Prostate gland (tissue), 2 donors: ENCODE measurements around the gene PCF11. TPM values are rescaled to one million over a fixed set of nuclear protein-coding genes. Genes with fewer than 3 reads are reported as not detected.
A peak's percentile ranks its signal among the peaks of the same experiment; 100 is the strongest.

Experiments used
- DNase-seq: peaks from one replicate; pipeline ENCODE4 v3.0.0-alpha.2; 2019; ENCODE audit warnings: low spot score
- H3K27ac ChIP-seq, 2 donors: fragments of 200-600 bp; sonication (generic); 2 replicates each; pipeline ENCODE4 v1.5.1; 2017 to 2019
- H3K27me3 ChIP-seq: fragments of 200-600 bp; sonication (generic); replicated peaks from 2 replicates; pipeline ENCODE4 v1.5.1; 2019; ENCODE audit not compliant: insufficient read depth
- H3K36me3 ChIP-seq, 2 donors: fragments of 200-600 bp; sonication (generic); 1 replicate in 1 of 2; 2 replicates in 1 of 2; pipeline versions ENCODE4 v1.5.1 to v1.8.1; 2017 to 2019
- H3K4me1 ChIP-seq: fragments of 200-600 bp; sonication (generic); replicated peaks from 2 replicates; pipeline ENCODE4 v1.5.1; 2019
- H3K4me3 ChIP-seq, 2 donors: fragments of 200-600 bp; sonication (generic); 2 replicates each; pipeline ENCODE4 v1.5.1; 2017 to 2019
- H3K9me3 ChIP-seq: fragments of 200-600 bp; sonication (generic); 2 replicates; pipeline ENCODE4 v1.5.1; 2017
- POLR2A ChIP-seq: fragments of 450-650 bp; IDR thresholded peaks from one replicate; pipeline ENCODE4 v1.6.1; 2016; ENCODE audit warnings: antibody characterized with exemption, mild to moderate bottlenecking
- POLR2AphosphoS5 ChIP-seq: sonication (generic); formaldehyde crosslinking; IDR thresholded peaks from one replicate; pipeline ENCODE4 v1.6.1; 2017; ENCODE audit warnings: antibody characterized with exemption
- WGBS: methylation state at CpG from one replicate; pipeline ENCODE4 v1.1.5; 2018; 5-methylcytosine and 5-hydroxymethylcytosine counted together
- intact Hi-C: fragments of 100-400 bp; cut with DNase I; formaldehyde crosslinking; loops from one replicate; pipeline ENCODE4 v1.14.2; 2022
- total RNA-seq, 2 donors: library from RNA; depleted of rRNA; stranded (reverse); fragments of >200 nt; gene quantifications; one replicate each; pipeline ENCODE4 v1.1.0, GENCODE V29; 2016
- TF ChIP-seq, protein P1 (sequence below), 4 experiments: fragments of 200-600 bp in 2 of 4; fragments of 450-650 bp in 2 of 4; sonication (generic) in 2 of 4; IDR thresholded peaks; 1 replicate in 3 of 4; 2 replicates in 1 of 4; pipeline ENCODE4 v1.5.1; 2016 to 2019; ENCODE audit warnings: antibody characterized with exemption in 4 of 4, mild to moderate bottlenecking in 2 of 4, moderate library complexity in 2 of 4

PCF11 gene
- 10 to 100 TPM; 64.1 to 75.2 TPM for total RNA-seq

- Histone ChIP-seq H3K27ac (peak within 1 kb of the TSS; percentile 100), H3K36me3 (no peaks in the 10 kb centered on the region), H3K4me1 (no peaks in the 10 kb centered on the region), H3K4me3 (peak within 1 kb of the TSS; percentile 83 to 98), H3K9me3 (no peaks in the 10 kb centered on the region), H3K27me3 (no peaks in the 10 kb centered on the region)
- TF ChIP-seq, protein P1, sequence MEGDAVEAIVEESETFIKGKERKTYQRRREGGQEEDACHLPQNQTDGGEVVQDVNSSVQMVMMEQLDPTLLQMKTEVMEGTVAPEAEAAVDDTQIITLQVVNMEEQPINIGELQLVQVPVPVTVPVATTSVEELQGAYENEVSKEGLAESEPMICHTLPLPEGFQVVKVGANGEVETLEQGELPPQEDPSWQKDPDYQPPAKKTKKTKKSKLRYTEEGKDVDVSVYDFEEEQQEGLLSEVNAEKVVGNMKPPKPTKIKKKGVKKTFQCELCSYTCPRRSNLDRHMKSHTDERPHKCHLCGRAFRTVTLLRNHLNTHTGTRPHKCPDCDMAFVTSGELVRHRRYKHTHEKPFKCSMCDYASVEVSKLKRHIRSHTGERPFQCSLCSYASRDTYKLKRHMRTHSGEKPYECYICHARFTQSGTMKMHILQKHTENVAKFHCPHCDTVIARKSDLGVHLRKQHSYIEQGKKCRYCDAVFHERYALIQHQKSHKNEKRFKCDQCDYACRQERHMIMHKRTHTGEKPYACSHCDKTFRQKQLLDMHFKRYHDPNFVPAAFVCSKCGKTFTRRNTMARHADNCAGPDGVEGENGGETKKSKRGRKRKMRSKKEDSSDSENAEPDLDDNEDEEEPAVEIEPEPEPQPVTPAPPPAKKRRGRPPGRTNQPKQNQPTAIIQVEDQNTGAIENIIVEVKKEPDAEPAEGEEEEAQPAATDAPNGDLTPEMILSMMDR (IDR thresholded peaks at IDR 0.05), result peak in 1 of 4 experiments; percentile 9
- TF ChIP-seq POLR2AphosphoS5, result peak; percentile 99
- TF ChIP-seq POLR2A, result peak; percentile 100
- DNase-seq, result no peak
- intact Hi-C loops, result loop anchor here (2.0 to 5.0 kb wide), 3 partner anchors 35 to 86 kb away; partner anchors contain the start of genes ANKRD42 and RAB30
- under 1% methylated on average over 49 of the region's 55 CpGs for WGBS
Measured at GRCh38 chr11:83156996-83157593, at the start of gene PCF11. TSS of gene PCF11 (plus strand) at chr11:83157131. CDS start at chr11:83157440, 309 bp downstream.

GRCh38 chr11:83112886-83113285 lies 44.0 kb upstream of the PCF11 start:
- H3K4me1 ChIP-seq, result no peaks in the 10 kb centered on the region
- WGBS, result 56% methylated on average over 2 of the region's 2 CpGs
- H3K27me3 ChIP-seq, result no peaks in the 10 kb centered on the region
- no peaks in the 10 kb centered on the region for H3K36me3 ChIP-seq
- H3K27ac ChIP-seq, result no peak overlapping the region
- no peak overlapping the region for H3K4me3 ChIP-seq
- H3K9me3 ChIP-seq, result no peaks in the 10 kb centered on the region
- TF ChIP-seq POLR2A, result no peak
- no peak for TF ChIP-seq POLR2AphosphoS5
- TF ChIP-seq, protein P1 (IDR thresholded peaks at IDR 0.05), result no peak
- DNase-seq, result no peak
- intact Hi-C loops, result no loop called here

- DNase-seq, result no peak
- TF ChIP-seq POLR2AphosphoS5 (no peak), POLR2A (no peak)
- TF ChIP-seq, protein P1 (IDR thresholded peaks at IDR 0.05), result no peak
- intact Hi-C loops, result no loop called here
- Histone ChIP-seq H3K4me3 (no peak overlapping the region), H3K27ac (no peak overlapping the region), H3K9me3 (no peaks in the 10 kb centered on the region), H3K4me1 (no peaks in the 10 kb centered on the region), H3K36me3 (no peaks in the 10 kb centered on the region), H3K27me3 (no peaks in the 10 kb centered on the region)
- 81% methylated on average over 3 of the region's 3 CpGs for WGBS
Measured at GRCh38 chr11:83115026-83115425, 41.9 kb upstream of the PCF11 start.

- Histone ChIP-seq H3K4me3 (no peak overlapping the region), H3K9me3 (no peaks in the 10 kb centered on the region), H3K27me3 (no peaks in the 10 kb centered on the region), H3K27ac (no peak overlapping the region), H3K36me3 (no peaks in the 10 kb centered on the region), H3K4me1 (no peaks in the 10 kb centered on the region)
- no peak for TF ChIP-seq POLR2AphosphoS5
- TF ChIP-seq, protein P1 (IDR thresholded peaks at IDR 0.05), result no peak
- TF ChIP-seq POLR2A, result no peak
- DNase-seq, result no peak
- intact Hi-C loops, result no loop called here
- WGBS, result 51% methylated on average over 5 of the region's 5 CpGs
Measured at GRCh38 chr11:83115551-83115950, 41.4 kb upstream of the PCF11 start.

GRCh38 chr11:83116015-83116641 lies 40.8 kb upstream of the PCF11 start:
- Histone ChIP-seq H3K4me1 (no peaks in the 10 kb centered on the region), H3K4me3 (no peak overlapping the region), H3K27me3 (no peaks in the 10 kb centered on the region), H3K36me3 (no peaks in the 10 kb centered on the region), H3K27ac (no peak overlapping the region), H3K9me3 (no peaks in the 10 kb centered on the region)
- intact Hi-C loops, result no loop called here
- 96% methylated on average over 3 of the region's 3 CpGs for WGBS
- no peak for TF ChIP-seq POLR2AphosphoS5
- TF ChIP-seq, protein P1 (IDR thresholded peaks at IDR 0.05), result no peak
- no peak for TF ChIP-seq POLR2A
- DNase-seq, result no peak
